NT2/D1 (cell line): ENCODE data around the gene CTNNB1.

ENCODE experiments used
- SUZ12 ChIP-seq: IDR thresholded peaks from 2 replicates; pipeline ENCODE4 v1.6.1; 2011; ENCODE audit not compliant: insufficient read length, insufficient read depth; ENCODE audit errors: extremely low read depth
- YY1 ChIP-seq: IDR thresholded peaks from 2 replicates; pipeline ENCODE4 v1.6.1; 2011; ENCODE audit not compliant: insufficient read length, insufficient read depth

- TF ChIP-seq SUZ12 (no peak), YY1 (no peak)
Measured at GRCh38 chr3:41188306-41188705, 11.0 kb upstream of the CTNNB1 start.
